Stimulated activated CD4-positive, alpha-beta T cell treated with anti-CD3 and anti-CD28 coated beads, Interleukin-4, amount 100 ng/mL, for 48 hours (primary cell): ENCODE measurements around the gene SEPTIN12.

Experiments
- DNase-seq, 2 donors: peaks; one replicate each; pipeline ENCODE4 v3.0.0-alpha.2; 2020; ENCODE audit warnings: low read depth in 2 of 2

SEPTIN12 gene, protein sequence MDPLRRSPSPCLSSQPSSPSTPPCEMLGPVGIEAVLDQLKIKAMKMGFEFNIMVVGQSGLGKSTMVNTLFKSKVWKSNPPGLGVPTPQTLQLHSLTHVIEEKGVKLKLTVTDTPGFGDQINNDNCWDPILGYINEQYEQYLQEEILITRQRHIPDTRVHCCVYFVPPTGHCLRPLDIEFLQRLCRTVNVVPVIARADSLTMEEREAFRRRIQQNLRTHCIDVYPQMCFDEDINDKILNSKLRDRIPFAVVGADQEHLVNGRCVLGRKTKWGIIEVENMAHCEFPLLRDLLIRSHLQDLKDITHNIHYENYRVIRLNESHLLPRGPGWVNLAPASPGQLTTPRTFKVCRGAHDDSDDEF

DNA sequence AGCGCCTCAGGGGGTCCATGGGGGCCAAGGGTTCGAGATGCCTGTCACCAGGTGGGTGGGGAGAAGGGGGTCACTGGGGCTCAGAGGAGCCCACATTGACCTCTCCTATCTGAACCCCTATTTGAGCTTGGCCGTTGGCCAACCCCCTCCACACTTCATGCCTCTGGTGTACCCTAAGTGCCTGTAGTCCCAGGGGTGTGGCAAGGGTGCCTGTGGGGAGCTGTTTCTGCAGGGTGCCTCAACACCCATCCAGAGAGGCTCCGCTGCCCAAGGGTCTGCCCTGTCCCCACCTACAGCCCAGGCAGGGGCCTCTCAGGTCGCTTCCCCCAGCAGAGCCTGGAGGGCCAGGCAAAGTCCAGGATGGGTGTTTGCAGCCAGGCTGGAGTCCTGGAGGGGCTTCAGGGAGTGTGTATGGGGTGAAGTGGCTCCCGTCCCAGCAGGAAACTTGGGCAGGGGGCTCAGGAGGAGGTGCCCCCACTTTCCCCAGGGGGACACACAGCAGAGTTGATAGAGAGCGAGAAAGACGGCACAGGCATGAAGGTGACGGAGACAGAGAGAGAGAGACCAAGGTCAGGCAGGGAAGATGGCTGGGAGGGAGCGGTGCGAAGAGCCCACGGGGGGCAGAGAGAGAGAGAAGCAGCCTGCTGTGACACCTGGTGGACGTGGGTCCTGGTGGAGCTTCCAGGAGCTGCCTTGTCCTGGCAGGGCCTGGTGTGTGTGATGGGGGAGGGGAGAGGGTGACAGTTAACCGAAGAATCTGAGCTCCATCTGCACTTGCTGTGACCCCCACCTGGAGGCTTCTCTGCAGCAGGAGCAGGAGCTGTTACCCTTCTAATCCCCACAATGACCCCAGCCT lies at the start of gene SEPTIN12:
Gene SEPTIN12, minus strand, starts transcription at position 719 of the 856 bp plus-strand sequence. Its CDS starts 700 bp downstream, at position 19.
- no peak for DNase-seq

DNA sequence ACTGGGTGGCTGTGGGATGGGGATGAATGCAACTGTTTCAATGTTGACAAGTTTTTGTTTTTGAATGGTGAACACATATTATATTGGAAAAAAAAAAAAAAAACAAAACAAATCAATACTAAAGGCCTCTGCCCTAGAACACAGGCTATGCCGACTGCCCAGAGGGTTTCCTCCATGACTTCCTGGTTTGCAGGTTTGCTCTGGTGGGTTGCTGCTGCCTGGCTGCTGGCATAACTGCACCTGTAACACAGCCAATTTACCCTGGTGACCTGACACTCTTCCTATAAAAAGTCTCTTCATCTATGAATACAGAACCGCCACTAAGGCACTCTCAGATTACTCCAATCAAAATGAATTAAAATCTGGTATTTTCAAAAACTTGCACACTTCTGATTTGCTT lies 48.6 kb upstream of the SEPTIN12 start:
- no peak for DNase-seq

DNA sequence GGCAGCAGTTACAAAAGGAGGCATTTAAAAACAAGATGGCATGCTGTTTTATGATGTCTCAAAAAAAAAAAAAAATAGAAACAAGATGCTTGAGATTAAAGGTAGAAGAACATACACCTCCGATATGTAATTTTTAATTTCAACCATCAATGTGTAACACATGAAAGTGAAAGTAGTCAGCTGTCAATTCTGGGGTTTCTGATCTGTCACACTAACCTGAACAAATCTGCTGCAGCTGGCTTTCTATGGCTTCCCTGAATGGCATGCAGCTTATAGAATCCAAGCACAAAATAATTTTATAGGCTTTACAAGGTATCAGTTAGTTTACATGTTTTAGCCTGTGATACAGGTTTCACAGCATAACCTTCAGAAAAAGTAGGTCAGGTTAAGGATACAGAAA lies 45.4 kb upstream of the SEPTIN12 start:
- no peak for DNase-seq

DNA sequence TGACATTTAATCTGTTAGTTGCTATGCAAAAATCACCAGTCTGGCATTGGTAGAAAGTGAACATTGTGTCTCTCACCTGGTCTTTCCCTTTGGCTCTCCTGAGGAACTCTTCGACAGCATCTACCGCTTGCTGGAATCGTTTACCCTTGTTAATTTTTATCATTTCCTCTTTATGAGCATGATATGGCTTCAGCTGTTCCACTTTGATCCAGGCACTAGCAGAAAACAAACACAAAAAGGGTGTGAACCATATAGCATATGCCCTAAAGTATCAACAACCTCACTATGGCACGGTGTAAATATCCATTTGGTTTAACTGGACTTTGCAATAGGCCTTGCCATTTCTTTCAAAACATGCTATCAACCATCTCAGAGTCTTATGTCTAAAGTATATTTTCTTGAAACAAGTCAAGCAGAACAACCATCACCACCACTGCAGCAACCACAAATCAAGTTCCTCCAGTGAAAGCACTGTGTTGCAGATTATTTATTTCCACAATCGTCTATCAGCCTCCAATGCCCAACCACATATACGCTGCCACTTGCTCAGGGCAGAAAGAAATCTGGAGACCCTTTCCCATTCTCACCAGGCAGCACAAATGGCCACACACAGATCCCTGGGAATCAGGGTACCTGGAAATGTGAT lies 44.7 kb upstream of the SEPTIN12 start:
- DNase-seq = no peak

DNA sequence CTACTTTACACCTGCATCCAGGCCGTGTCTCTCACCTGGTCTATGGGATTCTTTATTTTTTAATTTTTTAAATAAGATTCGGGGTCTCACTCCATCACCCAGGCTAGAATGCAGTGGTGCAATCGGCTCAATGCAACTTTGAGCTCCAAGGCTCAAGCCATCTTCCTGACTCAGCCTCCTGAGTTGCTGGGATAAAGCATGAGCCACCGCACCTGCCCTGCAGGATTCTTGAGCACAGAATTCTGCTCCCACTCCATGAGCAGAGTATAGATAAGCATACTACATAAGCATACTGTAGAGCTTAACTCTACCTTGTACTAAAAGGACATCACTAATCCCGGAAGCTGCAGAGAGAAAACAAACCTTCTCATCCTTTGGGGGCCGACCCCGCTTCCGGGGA lies 43.5 kb upstream of the SEPTIN12 start:
- no peak for DNase-seq

DNA sequence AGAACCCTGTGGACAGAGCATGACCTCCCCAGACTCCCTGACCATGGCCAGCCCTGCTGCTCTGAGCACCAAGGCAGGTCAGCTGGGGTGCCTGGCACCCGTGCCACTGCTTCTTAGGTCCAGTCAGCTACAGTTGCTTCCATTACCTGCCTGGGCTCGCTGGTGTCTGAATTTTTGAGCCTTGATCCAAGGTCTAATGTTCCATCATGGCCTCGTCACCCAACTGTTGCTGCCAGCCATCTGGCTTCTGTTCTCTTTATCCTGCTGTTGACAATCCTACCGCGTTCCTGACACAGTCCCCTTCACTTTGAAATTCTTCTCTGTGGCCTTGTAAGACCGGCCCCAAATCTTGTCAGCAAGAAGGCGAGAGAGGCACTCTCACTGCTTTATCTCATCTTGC lies 42.3 kb upstream of the SEPTIN12 start:
- no peak for DNase-seq

DNA sequence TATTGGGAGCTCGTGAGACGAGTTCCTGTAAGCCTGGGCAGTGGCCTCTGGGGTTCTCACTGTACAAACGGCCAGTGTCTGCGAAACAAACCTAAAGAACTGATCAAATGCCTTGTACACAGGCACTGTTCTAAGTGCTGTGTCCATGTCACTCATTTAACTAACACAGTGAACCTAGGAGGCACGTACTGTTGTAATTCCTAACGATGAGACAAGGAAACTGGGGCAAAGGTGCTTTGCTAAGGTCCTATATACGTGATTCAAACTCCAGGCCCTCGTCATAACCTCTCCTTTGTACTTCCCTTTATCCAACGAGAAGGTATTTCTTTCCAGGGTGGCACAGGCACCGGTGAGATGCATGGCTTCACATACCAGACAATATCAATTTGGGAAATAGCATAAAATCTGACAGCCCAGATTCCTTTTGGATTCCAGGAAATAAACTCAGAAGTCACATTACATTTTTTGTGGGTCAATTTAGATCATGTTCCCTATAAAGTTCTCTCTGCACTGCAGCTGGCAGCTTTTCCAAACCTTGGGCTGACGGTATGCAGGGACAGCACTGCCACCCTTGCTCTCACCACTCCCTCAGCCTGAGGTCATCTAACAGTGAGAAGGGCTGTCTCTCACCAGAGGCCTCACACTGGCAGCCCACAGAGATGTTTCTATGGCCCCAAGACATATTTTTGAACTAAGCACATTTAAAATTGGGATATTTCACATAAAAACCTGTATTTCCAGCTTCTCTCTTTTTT lies 40.6 kb upstream of the SEPTIN12 start:
- DNase-seq = no peak

DNA sequence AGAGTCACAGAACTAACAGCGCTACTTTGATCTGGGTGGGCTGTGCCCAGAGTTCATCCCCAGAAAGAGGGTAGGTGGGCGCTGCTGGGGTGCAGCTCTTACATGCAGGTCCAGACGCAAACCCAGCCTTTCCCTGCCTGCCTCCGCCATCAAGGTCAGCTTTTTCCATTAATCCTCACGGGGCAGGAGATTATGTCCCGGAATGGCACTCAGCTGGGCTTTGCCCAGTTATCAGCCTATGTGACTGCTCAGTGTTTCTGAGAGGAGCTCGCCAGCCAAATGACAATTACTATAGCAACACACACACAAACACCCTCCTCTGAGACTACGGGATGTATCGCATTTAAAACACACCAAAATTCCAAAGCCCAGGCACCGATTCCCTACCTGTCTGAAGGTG lies 38.8 kb upstream of the SEPTIN12 start:
- no peak for DNase-seq

DNA sequence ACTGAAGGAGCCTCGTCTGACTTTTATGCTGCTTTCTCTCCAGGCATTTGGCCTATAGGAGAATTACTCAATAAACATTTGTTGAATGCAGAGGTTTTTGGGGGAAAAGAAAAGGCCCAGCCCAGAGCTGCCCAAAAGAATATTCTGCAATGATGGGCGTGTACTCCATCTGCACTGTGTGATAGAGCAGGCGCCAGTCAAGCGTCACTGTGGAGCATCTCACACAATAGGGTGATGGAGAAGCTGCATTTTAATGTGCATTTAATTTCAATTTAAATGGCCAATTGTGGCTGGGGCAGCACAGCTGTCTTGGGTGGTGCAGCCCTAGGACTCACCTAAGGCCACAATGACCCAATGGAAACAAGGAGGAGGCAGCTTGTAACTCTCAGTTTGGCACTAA lies 38.4 kb upstream of the SEPTIN12 start:
- no peak for DNase-seq

DNA sequence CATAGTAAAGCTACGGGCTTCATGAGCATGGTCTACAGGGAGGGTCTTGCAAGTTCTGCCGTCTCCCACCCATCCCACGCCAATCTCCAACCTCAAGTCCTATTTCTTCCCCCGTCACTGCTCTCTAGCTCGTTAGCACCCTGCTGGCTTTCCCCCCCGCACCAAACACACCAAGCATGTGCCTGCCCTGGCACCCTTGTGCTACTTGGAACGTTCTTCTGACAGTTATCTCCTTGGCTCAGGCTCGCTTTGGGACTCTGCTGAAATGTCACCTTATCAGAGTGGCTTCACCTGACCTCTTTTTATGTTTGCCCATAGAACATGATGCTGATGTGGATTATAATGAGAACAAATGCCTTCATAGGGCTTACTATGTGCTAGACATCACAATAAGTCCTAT lies 37.1 kb upstream of the SEPTIN12 start:
- no peak for DNase-seq

DNA sequence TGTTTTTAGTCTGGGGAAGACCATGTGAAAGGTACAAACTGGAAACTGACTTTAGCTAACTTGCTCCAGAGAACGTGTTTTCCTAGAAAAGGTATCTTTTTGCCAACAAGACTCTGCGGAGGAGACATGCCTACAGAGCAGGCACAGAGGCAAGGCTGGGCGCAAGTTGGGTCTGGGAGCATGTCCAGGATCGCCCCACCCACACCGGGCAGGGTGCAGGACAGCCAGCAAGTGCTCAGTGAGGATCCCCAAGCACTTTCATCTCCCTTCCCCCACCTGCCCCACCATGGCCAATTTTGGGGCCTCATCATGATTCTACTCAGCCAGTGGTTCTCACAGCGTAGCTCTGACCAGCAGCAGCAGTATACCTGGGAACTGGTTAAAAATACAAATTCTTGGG lies 32.5 kb upstream of the SEPTIN12 start:
- no peak for DNase-seq

DNA sequence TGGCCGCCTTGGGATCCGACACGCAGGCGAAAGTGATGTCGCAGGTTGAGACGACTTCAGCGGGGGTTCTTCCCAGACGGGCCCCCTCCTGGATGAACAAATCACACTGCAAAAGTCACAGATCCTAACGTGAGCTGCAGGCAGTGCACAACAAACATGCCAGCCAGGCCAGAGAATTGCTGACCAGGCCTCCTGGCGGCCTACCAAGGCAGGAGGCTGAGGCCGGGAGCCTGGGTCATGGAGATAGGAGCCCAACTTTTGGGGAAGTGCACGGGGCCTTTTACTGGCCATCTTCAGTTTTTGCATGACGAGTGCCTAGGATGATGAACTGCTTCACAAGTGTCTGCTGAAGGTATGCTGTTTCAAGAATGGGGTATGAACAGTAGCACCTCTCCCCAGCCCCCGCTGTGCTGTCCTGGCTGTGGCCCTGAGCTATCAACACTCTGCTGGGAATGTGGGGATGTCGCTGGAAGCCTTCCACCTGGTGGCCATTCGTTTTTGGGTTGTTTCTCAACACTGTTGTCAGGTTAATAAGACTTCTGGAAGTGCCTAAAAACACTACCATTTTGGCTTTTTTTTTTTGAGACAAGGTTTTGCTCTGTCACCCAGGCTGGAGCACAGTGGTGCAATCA lies 26.5 kb upstream of the SEPTIN12 start:
- no peak for DNase-seq

DNA sequence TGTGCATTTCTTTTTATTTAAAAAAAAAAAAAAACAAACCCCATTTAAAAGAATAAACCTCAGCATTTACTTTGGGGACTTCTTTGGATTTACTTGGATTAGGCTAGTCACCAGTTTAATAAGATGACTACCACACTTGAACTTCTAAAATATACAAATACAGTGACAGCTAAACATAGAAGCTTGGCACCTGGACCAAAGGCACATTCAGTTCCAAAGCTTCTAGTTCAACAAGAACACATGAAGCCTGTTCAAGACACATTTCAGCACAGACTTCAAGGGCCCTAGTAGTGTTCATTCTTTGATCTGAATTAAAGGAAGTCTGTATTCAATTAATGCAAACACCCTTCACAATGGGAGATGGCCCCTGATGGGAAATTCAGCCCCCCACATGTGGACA lies 25.9 kb upstream of the SEPTIN12 start:
- DNase-seq = no peak

DNA sequence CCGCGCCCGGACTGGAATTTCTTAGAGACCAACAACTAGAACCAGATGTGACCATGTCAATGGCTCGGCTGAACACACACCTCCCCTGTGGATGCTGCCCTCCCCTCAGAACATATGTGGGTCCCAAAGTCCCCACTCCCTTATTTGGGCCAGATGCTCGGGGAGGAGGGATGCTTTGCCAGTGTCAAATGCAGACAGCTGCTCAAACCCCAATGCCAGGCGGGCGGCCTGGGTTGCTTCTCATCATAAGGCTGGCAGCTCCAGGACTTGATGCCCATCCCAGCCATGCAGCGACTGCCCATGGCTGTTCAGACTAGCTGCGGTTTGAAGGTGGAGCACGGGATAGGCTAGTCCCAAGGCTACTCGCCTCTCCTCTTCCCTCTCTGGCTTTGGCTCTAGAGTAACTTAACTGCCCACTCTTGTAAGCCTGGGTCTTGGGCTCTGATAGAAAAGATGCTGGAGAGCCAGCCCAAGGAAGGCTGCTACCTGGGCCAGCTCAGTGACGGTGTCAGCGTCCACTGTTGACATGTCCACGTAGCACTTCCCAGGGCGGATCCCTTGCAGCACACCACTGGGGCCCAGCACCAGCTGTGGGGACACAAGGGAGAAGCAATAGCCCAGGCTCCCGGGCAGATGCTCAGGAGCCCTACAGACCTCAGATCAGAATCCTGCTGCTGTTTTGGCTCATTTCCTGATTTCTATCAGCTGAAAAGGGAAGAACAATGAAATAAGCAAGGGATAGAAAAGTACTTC lies 25.3 kb upstream of the SEPTIN12 start:
- DNase-seq = no peak

DNA sequence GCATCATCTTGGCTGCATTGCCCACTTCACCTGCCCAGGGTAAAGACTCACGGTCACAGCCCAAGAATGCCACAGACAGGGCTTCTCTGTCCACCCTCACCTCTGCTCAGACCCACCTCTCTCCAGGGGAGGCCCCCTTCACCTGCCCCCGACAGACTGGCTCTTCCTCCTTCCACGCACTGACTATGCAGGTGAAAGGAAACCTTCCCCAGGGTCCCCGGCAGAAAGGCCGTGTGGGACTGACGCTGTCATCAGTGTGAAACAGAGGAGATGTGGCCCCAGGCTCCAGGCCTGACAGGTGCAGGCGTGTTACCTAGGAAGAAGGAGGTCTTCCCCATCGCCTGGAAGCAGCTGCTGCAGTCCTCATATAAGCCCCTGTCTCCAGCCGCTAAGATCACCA lies 23.6 kb upstream of the SEPTIN12 start:
- no peak for DNase-seq

DNA sequence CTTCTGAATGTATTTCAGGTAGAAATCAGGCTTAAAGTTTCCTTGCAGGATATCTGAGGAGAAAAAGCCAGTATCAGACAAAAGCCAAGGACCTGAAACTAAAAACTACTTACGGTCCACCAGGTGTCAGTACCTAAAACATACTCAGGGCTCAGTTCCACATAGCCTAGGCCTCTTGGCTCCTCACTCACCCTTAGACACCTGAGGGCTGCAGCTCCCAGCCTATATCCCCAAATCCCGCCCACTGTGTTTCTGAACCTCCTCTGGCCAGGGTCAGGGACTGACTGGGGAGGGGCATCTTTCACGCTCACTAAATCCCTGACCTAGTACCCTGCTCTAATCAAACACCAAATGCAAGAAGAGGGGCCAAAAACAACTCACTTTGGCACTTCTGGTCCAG lies 23.1 kb upstream of the SEPTIN12 start:
- no peak for DNase-seq

DNA sequence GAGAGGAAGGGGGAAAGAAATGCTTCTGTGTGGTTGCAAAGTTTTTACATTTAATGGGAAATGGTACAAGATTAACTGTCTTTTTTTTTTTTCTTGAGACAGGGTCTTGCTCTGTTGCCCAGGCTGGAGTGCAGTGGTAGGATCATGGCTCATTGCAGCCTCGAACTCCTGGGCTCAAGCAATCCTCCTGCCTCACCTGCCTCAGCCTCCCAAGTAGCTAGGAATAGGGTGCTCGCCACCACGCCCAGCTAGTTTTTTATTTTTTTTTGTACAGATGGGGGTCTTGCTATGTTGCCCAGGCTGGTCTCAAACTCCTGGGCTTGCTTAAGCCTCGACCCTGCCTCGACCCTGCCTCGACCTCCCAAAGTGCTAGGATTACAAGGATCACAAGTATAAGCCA lies 18.1 kb upstream of the SEPTIN12 start:
- DNase-seq = no peak

DNA sequence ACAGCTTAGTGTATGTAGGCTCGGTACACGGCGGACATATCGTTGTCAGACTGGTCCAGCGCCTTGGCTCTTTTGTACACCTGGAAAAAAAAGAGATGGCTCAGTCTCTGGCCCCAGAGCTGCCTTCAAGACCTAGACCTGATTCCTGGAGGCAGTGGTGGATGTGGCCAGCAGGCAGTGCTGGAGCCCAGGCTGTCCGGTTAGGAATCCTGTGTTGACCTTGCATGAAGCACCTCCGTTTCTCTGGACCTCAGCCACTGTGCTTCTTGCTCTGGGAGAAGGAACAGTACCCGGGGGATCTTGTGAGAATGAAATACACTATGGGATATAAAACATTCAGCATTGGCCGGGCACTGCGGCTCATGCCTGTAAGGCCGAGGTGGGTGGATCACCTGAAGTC lies 17.1 kb upstream of the SEPTIN12 start:
- no peak for DNase-seq

DNA sequence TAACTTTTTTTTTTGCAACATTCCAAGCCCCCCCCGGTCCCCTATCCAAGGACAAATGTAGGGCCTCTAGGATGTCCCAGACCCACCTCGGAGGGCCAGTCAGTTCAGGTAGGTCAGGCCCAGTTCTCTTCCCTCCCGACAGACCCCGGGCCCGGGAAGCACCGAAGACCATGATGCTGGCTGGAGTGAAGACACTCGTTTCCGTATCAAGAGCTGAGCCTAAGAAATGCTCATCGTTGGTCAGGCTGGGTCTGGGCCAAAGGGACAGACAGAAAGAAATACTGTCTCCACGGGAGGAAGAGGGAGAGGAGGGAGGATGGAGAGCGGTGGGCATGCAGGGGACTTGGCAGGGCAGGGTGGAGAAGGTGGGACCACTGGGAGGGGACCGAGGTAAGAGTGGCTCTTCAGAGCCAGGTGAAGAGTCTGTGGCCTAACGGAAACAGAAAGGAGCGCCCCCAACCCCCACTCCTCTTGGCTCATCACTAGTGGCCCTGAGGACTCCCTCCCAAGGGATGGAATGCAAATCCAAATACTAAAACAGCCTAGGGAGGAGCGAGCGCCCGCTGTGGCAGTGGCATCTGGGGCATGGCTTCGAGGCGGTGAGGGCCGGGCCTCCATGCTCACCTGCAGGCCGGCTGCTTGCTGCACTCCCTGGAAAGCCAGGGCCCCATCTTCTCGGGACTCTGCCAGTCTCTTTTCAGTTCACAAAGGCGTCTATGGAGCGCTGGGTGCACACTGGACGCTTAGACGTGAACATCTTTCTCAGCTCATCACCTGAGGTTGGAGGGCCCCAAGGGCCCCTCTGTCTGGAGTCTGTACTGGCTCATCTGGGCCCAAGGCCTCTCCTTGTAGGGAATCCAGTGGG lies 16.0 kb upstream of the SEPTIN12 start:
- DNase-seq = no peak

DNA sequence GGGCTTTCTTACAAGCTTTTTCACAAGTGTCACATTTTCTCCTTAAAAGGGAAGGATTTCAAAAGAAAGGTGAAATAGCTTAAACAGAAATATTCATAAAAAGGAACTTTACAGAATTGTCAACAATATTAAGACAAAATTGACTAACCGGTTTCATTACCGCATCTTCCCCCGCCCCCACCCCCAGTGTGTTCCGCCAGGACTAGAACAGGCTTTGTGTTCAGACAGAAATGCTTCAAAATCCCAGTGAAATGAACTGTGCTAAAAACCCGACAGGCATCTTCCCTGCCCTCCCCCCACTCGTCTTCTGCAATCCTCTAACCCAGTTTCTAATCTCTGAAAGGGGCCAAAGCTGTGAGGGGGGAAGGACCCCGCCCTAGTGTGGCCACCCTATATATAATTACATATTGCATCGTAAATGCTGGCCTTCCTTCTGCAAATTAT lies 15.3 kb upstream of the SEPTIN12 start:
- DNase-seq = no peak
